Thoracic aorta (tissue), 2 donors: Measurements from ENCODE around the gene TRPC5OS. TPM values are rescaled to one million over a fixed set of nuclear protein-coding genes. Genes with fewer than 3 reads are reported as not detected.

ENCODE experiments used
- ATAC-seq: fragments of 150-250 bp; one replicate; pipeline ENCODE4 v1.8.0; 2017; ENCODE audit warnings: low read depth; ENCODE audit not compliant: insufficient number of reproducible peaks, low FRiP score
- DNase-seq: peaks from one replicate; pipeline ENCODE4 v3.0.0-alpha.2; 2020; ENCODE audit warnings: low spot score
- H3K27ac ChIP-seq, 2 donors: fragments of 200-600 bp; sonication (generic); 1 replicate in 1 of 2; 2 replicates in 1 of 2; pipeline ENCODE4 v1.5.1; 2016; ENCODE audit warnings: mild to moderate bottlenecking in 2 of 2, moderate library complexity in 2 of 2
- H3K27me3 ChIP-seq: fragments of 200-600 bp; sonication (generic); replicated peaks from 2 replicates; pipeline ENCODE4 v1.6.0; 2016; ENCODE audit warnings: mild to moderate bottlenecking; ENCODE audit not compliant: insufficient read depth
- H3K36me3 ChIP-seq: fragments of 200-600 bp; sonication (generic); one replicate; pipeline ENCODE4 v1.5.1; 2016
- H3K4me1 ChIP-seq, 2 donors: fragments of 200-600 bp; sonication (generic); 1 replicate in 1 of 2; 2 replicates in 1 of 2; pipeline versions ENCODE4 v1.5.1 to v1.6.0; 2016; ENCODE audit warnings: low read depth in 2 of 2, mild to moderate bottlenecking in 1 of 2; ENCODE audit not compliant: control insufficient read depth in 1 of 2
- H3K4me3 ChIP-seq: fragments of 200-600 bp; sonication (generic); 2 replicates; pipeline ENCODE4 v1.5.1; 2016; ENCODE audit warnings: mild to moderate bottlenecking
- H3K9me3 ChIP-seq: fragments of 200-600 bp; sonication (generic); 2 replicates; pipeline ENCODE4 v1.5.1; 2016
- CTCF ChIP-seq: fragments of 200-600 bp; sonication (generic); IDR thresholded peaks from one replicate; pipeline ENCODE4 v1.5.1; 2019; ENCODE audit warnings: antibody characterized with exemption
- total RNA-seq, 2 donors: library from RNA; depleted of rRNA; stranded (reverse); fragments of >200 nt; gene quantifications; one replicate each; pipeline versions ENCODE4 v1.1.0 to v1.2.3, GENCODE V29; 2016

The TRPC5OS gene
- not detected for total RNA-seq

GRCh38 chrX:111875881-111876280 is at the start of gene TRPC5OS:
TSS of gene TRPC5OS (plus strand) at chrX:111876181. CDS start at chrX:111901850, 25,669 bp downstream.
- ATAC-seq, result no peak
- TF ChIP-seq CTCF, result no peak
- H3K27ac ChIP-seq, result no peak within 1 kb of the TSS
- no peaks in the 10 kb centered on the region for H3K27me3 ChIP-seq
- no peak for DNase-seq
- no peak within 1 kb of the TSS for H3K4me3 ChIP-seq
- no peaks in the 10 kb centered on the region for H3K4me1 ChIP-seq
- H3K36me3 ChIP-seq, result no peaks in the 10 kb centered on the region
- no peaks in the 10 kb centered on the region for H3K9me3 ChIP-seq

DNA sequence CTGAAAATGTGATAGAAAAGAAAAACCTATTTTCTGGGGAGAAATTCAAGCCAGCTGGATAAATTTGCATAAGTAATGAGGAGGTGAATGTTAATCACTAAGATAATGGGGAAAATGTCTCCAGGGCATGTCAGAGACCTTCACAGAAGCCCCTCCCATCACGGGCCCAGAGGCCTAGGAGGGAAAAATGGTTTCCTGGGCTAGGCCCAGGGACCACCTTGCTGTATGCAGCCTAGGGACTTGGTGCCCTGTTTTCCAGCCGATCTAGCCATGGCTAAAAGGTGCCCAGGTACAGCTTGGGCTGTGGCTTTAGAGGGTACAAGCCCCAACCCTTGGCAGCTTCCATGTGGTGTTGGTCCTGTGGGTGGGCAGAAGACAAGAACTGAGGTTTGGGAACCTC is 46.6 kb upstream of the TRPC5OS start:
- Histone ChIP-seq H3K27ac (no peak overlapping the region), H3K36me3 (no peaks in the 10 kb centered on the region), H3K4me3 (no peak overlapping the region), H3K9me3 (no peaks in the 10 kb centered on the region), H3K27me3 (no peaks in the 10 kb centered on the region), H3K4me1 (no peaks in the 10 kb centered on the region)
- TF ChIP-seq CTCF, result no peak
- DNase-seq, result no peak
- ATAC-seq, result no peak

DNA sequence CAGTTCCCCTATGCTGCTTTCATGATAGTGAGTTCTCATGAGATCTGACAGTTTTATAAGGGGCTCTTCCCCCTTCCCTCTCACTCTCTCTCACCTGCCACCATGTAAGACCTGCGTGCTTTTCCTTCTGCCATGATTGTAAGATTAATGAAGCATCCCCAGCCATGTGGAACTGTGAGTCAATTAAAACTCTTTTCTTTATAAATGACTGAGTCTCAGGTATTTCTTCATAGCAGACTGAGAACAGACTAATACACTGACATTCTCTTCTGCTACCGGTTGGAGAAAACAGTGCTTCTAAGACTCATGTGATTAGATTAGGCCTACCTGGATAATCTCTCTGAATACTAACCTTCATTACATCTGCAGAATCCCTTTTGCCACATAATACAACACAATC is 45.4 kb upstream of the TRPC5OS start:
- TF ChIP-seq CTCF, result no peak
- H3K9me3 ChIP-seq, result no peaks in the 10 kb centered on the region
- H3K4me1 ChIP-seq, result no peaks in the 10 kb centered on the region
- H3K27ac ChIP-seq, result no peak overlapping the region
- no peaks in the 10 kb centered on the region for H3K36me3 ChIP-seq
- ATAC-seq (no peak), DNase-seq (no peak)
- H3K4me3 ChIP-seq, result no peak overlapping the region
- H3K27me3 ChIP-seq, result no peaks in the 10 kb centered on the region

DNA sequence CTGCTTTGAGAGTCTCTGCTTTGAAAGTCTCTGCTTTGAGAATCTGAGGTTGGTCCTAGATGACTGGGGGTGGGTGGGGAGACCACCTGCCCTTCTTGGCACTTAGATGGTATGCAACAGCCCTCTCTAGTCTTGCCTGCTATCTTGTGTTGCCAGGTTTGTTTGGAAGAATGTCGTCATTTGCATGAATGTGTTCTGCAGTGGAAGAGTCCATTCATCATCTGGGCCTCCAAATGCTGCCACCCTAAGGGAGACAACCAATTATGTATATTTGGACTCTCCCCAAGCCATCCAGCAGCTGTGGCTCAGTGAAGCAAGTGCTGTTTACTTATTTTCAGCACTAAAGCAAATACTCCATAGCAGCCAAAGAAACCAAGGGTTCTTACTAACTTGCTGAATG is 44.6 kb upstream of the TRPC5OS start:
- no peaks in the 10 kb centered on the region for H3K27me3 ChIP-seq
- no peak overlapping the region for H3K27ac ChIP-seq
- TF ChIP-seq CTCF, result no peak
- H3K4me1 ChIP-seq, result no peaks in the 10 kb centered on the region
- H3K4me3 ChIP-seq, result no peak overlapping the region
- H3K36me3 ChIP-seq, result no peaks in the 10 kb centered on the region
- ATAC-seq (no peak), DNase-seq (no peak)
- no peaks in the 10 kb centered on the region for H3K9me3 ChIP-seq

DNA sequence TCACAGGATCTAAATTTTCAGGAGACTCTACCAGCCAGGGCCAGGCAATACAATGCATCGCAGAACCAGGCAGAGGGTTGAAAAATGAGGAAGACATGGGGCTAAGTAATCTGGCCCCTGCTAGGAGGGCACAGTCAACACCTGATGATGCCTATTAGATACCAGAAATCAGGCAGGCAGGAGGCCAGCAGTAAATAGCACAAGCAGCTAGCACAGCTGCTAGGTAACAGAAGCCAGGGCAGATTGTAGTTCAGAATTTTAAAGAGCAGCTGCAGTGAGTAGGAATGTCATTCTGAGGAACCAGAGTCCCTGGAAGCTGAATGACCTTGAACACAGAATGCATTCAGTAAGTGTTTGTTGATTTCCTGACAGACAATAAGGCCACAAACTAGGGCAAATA is 38.8 kb upstream of the TRPC5OS start:
- ATAC-seq (no peak), DNase-seq (no peak)
- H3K9me3 ChIP-seq, result no peaks in the 10 kb centered on the region
- no peaks in the 10 kb centered on the region for H3K4me1 ChIP-seq
- TF ChIP-seq CTCF, result no peak
- H3K27ac ChIP-seq, result no peak overlapping the region
- no peaks in the 10 kb centered on the region for H3K36me3 ChIP-seq
- H3K27me3 ChIP-seq, result no peaks in the 10 kb centered on the region
- H3K4me3 ChIP-seq, result no peak overlapping the region
